ENCODE data around the gene RBM8A. TPM values are rescaled to one million over a fixed set of nuclear protein-coding genes. Genes with fewer than 3 reads are reported as not detected.

RBM8A gene
- 100 to 1,000 TPM; 603 to 609 (median 606) TPM for total RNA-seq

DNA sequence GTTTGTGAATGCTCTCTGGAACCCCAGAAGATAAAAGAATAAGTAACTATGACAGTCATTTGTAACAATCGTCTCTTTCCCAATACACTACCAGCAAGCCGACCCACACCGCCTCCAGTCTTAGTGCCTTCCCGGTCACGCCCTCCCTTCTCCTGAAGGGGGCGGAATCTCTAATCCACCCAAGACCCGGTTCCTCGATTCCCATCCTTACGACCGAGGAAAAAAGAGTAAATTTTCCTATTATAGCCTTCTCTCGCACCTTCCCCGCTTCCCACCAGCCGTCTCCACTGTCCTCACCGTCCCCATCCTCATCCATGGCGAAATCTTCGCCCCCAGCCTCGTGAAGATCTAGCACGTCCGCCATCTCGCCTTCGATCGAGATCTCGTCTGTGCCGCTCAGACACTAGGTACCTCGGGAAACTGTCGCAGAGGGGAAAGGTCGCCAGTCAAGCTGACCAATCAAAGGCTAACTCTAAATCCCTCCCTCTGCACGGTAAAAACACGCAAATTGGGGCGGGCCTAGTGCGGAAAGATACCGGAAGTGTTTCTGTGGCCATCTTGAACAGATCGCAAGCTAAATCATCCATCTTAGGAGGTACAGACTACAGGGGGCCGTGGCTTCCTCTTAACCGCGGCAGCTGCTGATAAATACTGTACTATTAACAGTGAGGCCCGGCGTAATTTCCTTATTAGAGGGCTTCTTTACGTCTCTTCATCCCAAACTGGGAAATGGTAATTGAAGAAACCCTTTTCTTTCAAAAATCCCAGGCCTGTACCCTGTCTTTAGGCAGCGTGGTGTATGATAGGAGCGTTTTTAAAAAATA lies at the start of gene RBM8A:
Gene RBM8A (minus strand): TSS at position 422 of the 824 bp plus-strand sequence. CDS start 58 bp downstream, at position 364.
- Mint-ChIP-seq H3K4me1 (ENCODE audit: low read depth) (peaks cover 24% of the 10 kb centered on the region), H3K9me3 (no peaks in the 10 kb centered on the region), H3K27me3 (ENCODE audit: low read depth) (no peaks in the 10 kb centered on the region), H3K36me3 (ENCODE audit: insufficient read depth) (peaks cover 6% of the 10 kb centered on the region), H3K4me3 (no peak within 1 kb of the TSS)
- DNase-seq (peak; percentile 91), ATAC-seq (peak; percentile 93 to 95)

DNA sequence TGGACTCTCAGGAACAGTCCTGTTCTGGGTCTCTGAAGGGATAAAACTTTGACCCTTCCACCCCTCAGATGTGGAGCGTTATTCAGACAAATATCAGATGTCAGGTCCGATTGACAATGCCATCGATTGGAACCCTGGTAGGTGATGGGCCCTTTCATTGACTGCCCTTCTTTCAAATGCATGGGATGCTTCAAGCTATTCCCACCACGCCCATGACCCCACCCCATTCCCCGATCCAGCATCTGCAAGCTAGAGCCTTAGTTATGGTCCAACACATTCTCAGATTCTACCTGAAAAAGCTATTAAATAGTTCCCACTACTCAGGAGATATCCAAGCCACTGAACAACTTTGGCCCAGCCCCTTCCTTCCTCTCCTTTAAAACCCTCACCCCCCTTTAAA lies 49.7 kb upstream of the RBM8A start:
- ATAC-seq (no peak), DNase-seq (no peak)
- Mint-ChIP-seq H3K9me3 (no peaks in the 10 kb centered on the region), H3K27me3 (ENCODE audit: low read depth) (no peaks in the 10 kb centered on the region), H3K4me1 (ENCODE audit: low read depth) (peaks cover 14% of the 10 kb centered on the region), H3K4me3 (no peak overlapping the region), H3K36me3 (ENCODE audit: insufficient read depth) (no peaks in the 10 kb centered on the region)

DNA sequence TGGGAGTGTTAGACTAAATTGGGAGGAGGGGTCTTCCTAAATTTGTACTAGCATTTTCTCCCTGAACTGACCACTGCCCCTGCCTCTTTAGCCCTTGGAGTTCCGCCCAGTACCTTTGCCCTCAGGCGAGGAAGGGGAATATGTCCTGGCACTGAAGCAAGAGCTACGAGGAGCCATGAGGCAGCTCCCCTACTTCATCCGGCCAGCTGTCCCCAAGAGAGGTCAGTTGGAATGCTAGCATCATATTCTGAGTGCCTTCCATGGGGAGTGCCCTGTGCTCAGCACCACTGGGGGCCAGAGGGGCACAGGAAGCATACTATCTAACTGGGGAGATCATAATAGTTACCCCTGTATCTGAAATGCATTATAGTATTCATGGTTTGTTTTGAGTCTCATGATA lies 47.9 kb upstream of the RBM8A start:
- no peak for ATAC-seq

DNA sequence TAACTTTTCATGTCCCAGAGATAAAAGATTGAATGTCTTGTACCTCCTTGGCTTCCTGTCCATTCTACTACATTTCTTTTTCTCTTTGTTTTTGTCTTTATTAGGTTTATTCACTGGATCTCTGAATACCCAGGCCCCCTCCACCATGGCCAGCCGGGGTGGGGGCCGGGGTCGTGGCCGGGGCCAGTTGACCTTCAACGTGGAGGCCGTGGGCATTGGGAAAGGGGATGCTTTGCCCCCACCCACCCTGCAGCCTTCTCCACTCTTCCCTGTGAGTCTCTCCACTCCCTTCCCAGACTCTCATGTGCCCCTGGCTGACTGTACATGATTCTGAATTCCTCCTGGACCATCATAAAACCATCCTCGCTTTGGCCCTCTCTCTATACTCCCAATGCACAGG lies 47.4 kb upstream of the RBM8A start:
- DNase-seq (no peak), ATAC-seq (no peak)
- peaks cover 19% of the 10 kb centered on the region for H3K4me1 Mint-ChIP-seq (ENCODE audit: low read depth)
- H3K4me3 Mint-ChIP-seq, result no peak overlapping the region
- H3K36me3 Mint-ChIP-seq (ENCODE audit: insufficient read depth), result no peaks in the 10 kb centered on the region
- no peaks in the 10 kb centered on the region for H3K27me3 Mint-ChIP-seq (ENCODE audit: low read depth)
- no peaks in the 10 kb centered on the region for H3K9me3 Mint-ChIP-seq

More for the DNA sequence above, 47.9 kb upstream of the RBM8A start:
- Mint-ChIP-seq H3K9me3 (no peaks in the 10 kb centered on the region), H3K4me3 (no peak overlapping the region), H3K4me1 (ENCODE audit: low read depth) (peaks cover 18% of the 10 kb centered on the region), H3K36me3 (ENCODE audit: insufficient read depth) (no peaks in the 10 kb centered on the region), H3K27me3 (ENCODE audit: low read depth) (no peaks in the 10 kb centered on the region)
- no peak for DNase-seq

DNA sequence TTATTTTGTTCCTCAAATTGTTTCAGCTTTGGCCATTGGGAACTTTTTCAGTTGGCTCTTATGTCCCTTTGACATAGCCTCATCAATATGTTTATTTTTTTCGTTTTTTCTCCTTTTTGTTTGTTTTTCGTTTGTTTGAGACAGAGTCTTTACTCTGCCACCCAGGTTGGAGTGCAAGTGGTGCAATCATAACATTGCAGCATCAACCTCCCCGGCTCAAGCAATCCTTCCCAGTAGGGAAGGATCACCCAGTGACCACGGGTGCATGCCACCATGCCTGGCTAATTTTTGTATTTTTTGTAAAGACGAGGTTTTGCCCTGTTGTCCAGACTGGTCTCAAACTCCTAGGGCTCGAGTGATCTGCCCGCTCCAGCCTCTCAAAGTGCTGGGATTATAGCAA lies 45.3 kb upstream of the RBM8A start:
- H3K4me1 Mint-ChIP-seq (ENCODE audit: low read depth), result peaks cover 26% of the 10 kb centered on the region
- no peak overlapping the region for H3K4me3 Mint-ChIP-seq
- no peaks in the 10 kb centered on the region for H3K27me3 Mint-ChIP-seq (ENCODE audit: low read depth)
- H3K9me3 Mint-ChIP-seq, result peaks cover 1% of the 10 kb centered on the region
- DNase-seq, result no peak
- ATAC-seq, result no peak
- peaks cover 7% of the 10 kb centered on the region for H3K36me3 Mint-ChIP-seq (ENCODE audit: insufficient read depth)

DNA sequence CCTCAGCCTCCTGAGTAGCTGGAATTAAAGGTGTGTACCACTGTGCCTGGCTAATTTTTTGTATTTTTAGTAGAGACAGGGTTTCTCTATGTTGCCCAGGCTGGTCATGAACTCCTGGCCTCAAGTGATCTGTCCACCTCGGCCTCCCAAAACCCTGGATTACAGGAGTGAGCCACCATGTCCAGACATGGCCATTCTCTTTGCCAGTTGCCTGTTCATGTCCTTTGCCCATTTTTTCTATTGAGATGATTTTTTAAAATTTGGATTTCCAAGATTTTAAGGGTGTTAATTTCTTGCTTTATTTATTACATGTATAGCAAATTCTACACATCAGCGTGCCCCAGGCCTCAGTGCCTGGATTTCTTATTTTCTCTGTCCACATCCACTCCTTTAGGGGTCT lies 40.0 kb upstream of the RBM8A start:
- DNase-seq, result no peak
- ATAC-seq, result no peak
- H3K9me3 Mint-ChIP-seq, result peaks cover 3% of the 10 kb centered on the region
- no peaks in the 10 kb centered on the region for H3K27me3 Mint-ChIP-seq (ENCODE audit: low read depth)
- H3K4me1 Mint-ChIP-seq (ENCODE audit: low read depth), result peaks cover 38% of the 10 kb centered on the region
- H3K36me3 Mint-ChIP-seq (ENCODE audit: insufficient read depth), result peaks cover 10% of the 10 kb centered on the region
- no peak overlapping the region for H3K4me3 Mint-ChIP-seq

DNA sequence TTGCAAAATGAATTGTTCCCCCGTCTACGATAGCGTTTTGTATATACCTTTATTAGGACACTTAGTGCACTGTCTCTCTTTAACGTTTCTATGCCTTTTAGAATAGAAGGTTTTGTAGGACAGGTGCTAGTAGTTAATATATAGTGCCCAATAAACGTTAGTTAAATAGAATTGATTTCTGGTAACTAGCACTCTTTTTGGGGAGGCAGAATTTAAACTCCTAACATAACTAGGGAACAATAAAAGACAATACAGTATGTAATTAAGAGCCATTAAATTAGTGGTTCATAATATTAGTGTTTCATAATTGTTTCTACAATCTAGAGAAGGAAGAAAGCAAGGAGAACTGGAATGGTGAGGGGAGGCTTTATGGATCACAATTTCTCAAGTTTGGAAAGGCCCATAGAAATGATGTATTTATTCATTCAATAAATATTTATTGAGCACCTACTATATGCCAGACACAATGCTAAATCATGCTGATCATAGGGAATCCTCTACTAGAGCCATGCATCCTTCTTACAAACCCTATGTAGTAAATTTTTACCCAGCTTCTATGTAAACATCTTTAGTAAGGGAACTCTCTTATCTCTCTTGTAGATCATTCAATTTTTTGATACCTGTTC lies 37.9 kb upstream of the RBM8A start:
- no peak for DNase-seq
- Mint-ChIP-seq H3K9me3 (peaks cover 3% of the 10 kb centered on the region), H3K4me1 (ENCODE audit: low read depth) (peaks cover 43% of the 10 kb centered on the region), H3K36me3 (ENCODE audit: insufficient read depth) (peaks cover 10% of the 10 kb centered on the region), H3K27me3 (ENCODE audit: low read depth) (no peaks in the 10 kb centered on the region), H3K4me3 (peak overlapping the region; percentile 94)
- ATAC-seq, result no peak

DNA sequence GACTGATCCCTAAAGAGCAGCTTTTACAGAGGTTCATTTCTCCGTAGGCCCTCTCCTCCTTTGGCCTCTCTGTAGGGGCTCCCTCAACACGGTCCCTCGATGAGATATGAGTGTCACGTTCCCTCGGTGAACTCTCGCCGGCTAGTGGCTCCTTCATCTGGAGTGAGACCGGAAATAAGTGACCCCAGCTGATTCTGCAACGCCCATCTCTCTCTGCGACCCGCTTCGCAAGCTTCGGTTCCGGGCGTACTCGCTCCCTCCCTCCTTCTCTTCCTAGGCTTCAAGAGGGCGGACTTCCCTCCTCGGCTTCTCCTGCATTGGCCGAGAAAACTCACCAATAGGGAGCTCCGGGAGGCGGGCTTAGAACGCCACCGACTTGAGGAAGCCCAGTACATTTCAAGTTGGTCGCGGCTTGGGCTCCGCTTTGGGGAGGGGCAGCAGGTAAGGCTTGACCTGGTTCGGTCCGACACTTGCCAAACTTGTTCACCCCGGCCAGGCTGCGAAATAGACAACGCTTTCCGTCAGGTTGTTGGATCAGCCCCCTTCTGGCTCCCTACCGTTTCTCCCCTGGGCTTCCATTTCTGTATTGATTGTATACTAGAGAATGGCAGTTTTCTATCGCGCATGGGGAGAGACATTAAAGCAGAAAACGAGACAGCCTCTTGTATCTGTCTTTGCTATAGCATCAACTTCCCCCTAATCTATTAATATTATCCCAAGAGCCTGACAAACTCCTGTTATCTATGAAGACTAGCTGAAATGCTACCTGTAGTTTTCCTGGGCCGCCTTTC lies 37.2 kb upstream of the RBM8A start, which contains the start of the genes ANKRD34A and POLR3GL:
Gene ANKRD34A (minus strand): TSS at position 248 of the 791 bp plus-strand sequence. CDS start 2,816 bp downstream, outside the sequence.
Gene POLR3GL (plus strand): TSS at position 363 of the 791 bp plus-strand sequence. CDS start 10,176 bp downstream, outside the sequence.
- H3K36me3 Mint-ChIP-seq (ENCODE audit: insufficient read depth), result peaks cover 10% of the 10 kb centered on the region
- peak within 1 kb of the TSS; percentile 94 for H3K4me3 Mint-ChIP-seq
- H3K27me3 Mint-ChIP-seq (ENCODE audit: low read depth), result no peaks in the 10 kb centered on the region
- peaks cover 3% of the 10 kb centered on the region for H3K9me3 Mint-ChIP-seq
- H3K4me1 Mint-ChIP-seq (ENCODE audit: low read depth), result peaks cover 48% of the 10 kb centered on the region
- DNase-seq (peak; percentile 81), ATAC-seq (peak; percentile 88 to 90)

DNA sequence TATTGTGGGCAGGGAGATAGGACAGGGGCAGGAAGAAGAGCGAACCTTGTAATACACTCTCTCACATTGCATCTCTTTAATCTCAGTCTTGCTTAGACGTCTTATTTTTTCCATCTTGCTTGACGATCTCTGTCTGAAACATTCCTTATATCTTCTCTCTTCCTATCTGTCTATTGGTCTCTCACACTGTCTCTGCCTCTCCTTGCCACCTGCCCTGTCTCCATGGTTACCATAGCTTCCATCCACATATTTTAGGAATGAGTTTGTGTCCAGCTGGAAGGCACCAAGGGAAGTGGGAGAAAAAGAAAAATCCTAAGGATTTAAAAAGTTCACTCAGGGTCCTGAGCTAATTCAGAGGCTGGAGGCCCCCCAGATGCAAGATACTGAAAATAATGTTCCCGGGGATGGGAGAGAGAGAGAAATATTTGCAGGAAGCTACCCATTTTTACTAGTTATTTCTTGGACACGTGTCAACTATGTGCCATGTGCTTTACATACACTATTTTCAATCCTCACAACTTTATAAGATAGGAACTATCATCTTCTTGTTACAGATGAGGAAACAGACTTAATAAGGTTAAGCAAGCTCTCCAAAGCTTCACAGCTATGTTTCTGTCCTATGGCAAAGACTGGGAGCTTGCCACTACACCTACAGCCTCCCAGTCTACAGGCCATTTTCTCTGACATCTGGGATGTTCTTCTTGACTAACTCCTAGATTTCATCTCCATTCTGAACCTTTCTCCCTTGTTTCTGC lies 36.2 kb upstream of the RBM8A start:
- no peak for ATAC-seq
- Mint-ChIP-seq H3K9me3 (peaks cover 3% of the 10 kb centered on the region), H3K4me1 (ENCODE audit: low read depth) (peaks cover 57% of the 10 kb centered on the region), H3K36me3 (ENCODE audit: insufficient read depth) (peaks cover 7% of the 10 kb centered on the region), H3K27me3 (ENCODE audit: low read depth) (no peaks in the 10 kb centered on the region), H3K4me3 (peak overlapping the region; percentile 94)
- no peak for DNase-seq

DNA sequence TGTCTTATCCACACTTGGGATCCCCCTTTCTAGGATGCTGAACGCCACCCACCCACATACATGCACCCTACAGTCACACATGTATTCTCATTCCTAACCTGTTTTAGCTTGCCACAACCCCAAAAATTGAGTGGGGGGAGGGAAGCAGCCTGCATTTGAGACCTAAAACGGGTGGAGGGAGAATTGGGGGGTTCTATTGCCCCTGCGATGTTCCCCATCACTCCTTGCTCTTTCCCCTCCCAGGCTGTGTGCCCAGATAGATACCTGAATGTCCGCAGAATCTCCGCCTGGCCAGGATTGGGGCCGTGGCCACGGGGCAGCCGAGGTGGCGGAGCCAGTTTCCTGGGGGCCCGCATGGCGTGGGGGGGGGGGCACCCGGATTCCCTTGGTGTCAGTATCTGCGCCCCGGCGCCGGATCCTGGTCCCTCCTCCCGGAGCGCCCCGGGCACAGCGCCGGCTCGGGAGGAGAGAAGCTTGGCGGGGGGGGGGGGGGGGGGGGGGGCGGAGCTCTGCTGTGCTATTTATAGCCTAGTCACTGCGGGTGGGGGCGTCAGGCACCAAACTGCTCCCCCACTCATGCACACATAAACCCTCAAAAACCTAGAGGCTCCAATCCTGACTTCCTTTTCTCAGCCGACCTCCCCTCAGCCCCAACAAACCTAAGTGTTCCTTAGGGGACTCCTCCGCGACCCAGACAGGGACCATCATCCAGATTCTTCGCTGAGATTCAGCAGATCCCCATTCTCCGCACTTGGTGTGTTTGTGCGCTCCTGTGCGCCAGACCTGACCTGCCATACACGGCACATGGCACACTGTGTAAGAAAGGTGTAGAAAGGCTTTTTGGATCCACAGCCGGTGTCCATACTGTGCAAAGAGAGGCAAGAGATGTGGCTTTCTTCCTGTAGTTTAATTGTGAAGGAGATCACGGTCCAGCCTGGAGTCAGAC lies 35.1 kb upstream of the RBM8A start:
- Mint-ChIP-seq H3K9me3 (peaks cover under 1% of the 10 kb centered on the region), H3K27me3 (ENCODE audit: low read depth) (no peaks in the 10 kb centered on the region), H3K4me1 (ENCODE audit: low read depth) (peaks cover 56% of the 10 kb centered on the region), H3K36me3 (ENCODE audit: insufficient read depth) (peaks cover 2% of the 10 kb centered on the region), H3K4me3 (peak overlapping the region; percentile 94)
- DNase-seq (peak; percentile 20), ATAC-seq (peak; percentile 0 to 3)

DNA sequence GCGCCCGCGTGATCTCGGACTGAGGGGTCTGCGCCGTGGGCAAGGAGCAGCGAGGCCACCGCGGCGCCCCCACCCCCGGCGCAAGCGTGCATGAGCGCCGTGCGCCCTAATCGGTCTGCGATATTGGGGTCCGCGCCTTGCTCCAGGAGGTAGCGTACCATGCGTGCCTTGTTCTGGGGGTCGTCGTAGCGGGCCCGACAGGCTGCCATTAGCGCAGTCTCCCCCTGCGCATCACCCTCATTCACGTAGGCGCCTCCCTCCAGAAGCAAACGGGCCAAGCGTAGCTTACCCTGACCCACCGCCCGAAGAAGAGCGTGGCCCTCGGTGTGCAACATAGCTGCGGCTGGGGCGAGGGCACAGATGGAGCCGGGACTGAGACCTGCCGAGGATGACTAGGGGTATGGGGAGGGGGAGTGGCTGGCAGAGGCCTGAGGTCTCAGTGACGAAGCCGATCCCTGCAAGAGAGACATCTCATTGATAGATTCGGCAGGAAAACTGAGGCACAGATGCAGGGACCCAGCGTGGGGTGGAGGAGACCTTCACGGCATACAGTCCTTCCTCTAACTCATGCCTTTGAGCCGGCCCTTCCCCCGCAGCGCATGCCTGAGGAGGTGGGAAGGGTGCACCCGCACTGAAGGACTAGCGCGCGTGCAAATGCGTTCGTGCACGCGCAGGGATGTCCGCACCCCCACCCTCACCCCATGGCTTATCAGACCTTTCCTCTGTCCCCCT lies 34.3 kb upstream of the RBM8A start:
- DNase-seq, result peak; percentile 33
- Mint-ChIP-seq H3K9me3 (no peaks in the 10 kb centered on the region), H3K4me1 (ENCODE audit: low read depth) (peaks cover 61% of the 10 kb centered on the region), H3K27me3 (ENCODE audit: low read depth) (no peaks in the 10 kb centered on the region), H3K36me3 (ENCODE audit: insufficient read depth) (no peaks in the 10 kb centered on the region), H3K4me3 (peak overlapping the region; percentile 94)
- ATAC-seq, result peak; percentile 1 to 2

DNA sequence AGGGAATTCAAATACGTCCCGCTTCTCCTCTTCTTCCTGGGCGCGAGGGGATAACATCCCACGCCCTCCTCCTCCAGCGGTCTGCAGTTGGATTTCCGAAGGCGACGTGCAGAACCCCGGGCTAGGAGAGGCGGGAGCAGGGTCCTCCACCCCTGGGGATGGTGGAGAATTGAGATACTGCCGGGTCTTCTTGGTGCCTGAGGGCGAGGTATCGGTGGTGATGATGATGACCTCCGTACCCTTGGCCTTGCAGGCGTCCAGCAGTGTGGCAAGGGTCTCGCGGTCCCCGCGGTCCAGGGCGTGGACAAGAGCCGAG lies 33.8 kb upstream of the RBM8A start:
- Mint-ChIP-seq H3K4me3 (peak overlapping the region; percentile 94), H3K27me3 (ENCODE audit: low read depth) (no peaks in the 10 kb centered on the region), H3K9me3 (no peaks in the 10 kb centered on the region), H3K36me3 (ENCODE audit: insufficient read depth) (no peaks in the 10 kb centered on the region), H3K4me1 (ENCODE audit: low read depth) (peaks cover 65% of the 10 kb centered on the region)
- no peak for ATAC-seq
- no peak for DNase-seq
